Endodermal cell (in vitro differentiated cells): ENCODE data around the gene PON3. TPM values are rescaled to one million over a fixed set of nuclear protein-coding genes. Genes with fewer than 3 reads are reported as not detected.
A peak's percentile ranks its signal among the peaks of the same experiment; 100 is the strongest.

Source experiments
- DNase-seq: peaks from one replicate; pipeline ENCODE4 v3.0.0-alpha.2; 2017
- H3K27ac ChIP-seq: 2 replicates; pipeline ENCODE4 v1.5.1; 2013; ENCODE audit warnings: mild to moderate bottlenecking, low read depth, low read length, moderate library complexity
- H3K27me3 ChIP-seq: 2 replicates; pipeline ENCODE4 v1.6.1; 2013; ENCODE audit warnings: mild to moderate bottlenecking, low read length, moderate library complexity; ENCODE audit not compliant: insufficient read depth, control insufficient read depth, poor library complexity, severe bottlenecking
- H3K36me3 ChIP-seq: 2 replicates; pipeline ENCODE4 v1.7.0; 2013; ENCODE audit warnings: mild to moderate bottlenecking, low read length, moderate library complexity; ENCODE audit not compliant: control insufficient read depth, insufficient read depth
- H3K4me1 ChIP-seq: one replicate; pipeline ENCODE4 v1.7.0; 2013; ENCODE audit warnings: low read length; ENCODE audit not compliant: control insufficient read depth, insufficient read depth
- H3K4me3 ChIP-seq: 2 replicates; pipeline ENCODE4 v1.5.1; 2013; ENCODE audit warnings: mild to moderate bottlenecking, low read length, moderate library complexity
- H3K9ac ChIP-seq: 2 replicates; pipeline ENCODE4 v1.6.1; 2013; ENCODE audit warnings: mild to moderate bottlenecking, low read length, moderate library complexity; ENCODE audit not compliant: poor library complexity, severe bottlenecking; ENCODE audit errors: extremely low read depth
- H3K9me3 ChIP-seq: 2 replicates; pipeline ENCODE4 v1.6.1; 2013; ENCODE audit warnings: mild to moderate bottlenecking, low read length, moderate library complexity; ENCODE audit not compliant: control insufficient read depth
- H3K27ac Mint-ChIP-seq: 2 replicates; pipeline ENCODE4 v1.8.0; 2020; ENCODE audit warnings: mixed read lengths
- H3K27me3 Mint-ChIP-seq: 2 replicates; pipeline ENCODE4 v1.8.0; 2021; ENCODE audit warnings: mild to moderate bottlenecking, mixed read lengths; ENCODE audit not compliant: insufficient read depth
- H3K36me3 Mint-ChIP-seq: 2 replicates; pipeline ENCODE4 v1.8.0; 2020; ENCODE audit warnings: low read depth, mixed read lengths
- H3K4me1 Mint-ChIP-seq: 2 replicates; pipeline ENCODE4 v1.8.0; 2020; ENCODE audit warnings: mixed read lengths
- H3K4me3 Mint-ChIP-seq: 2 replicates; pipeline ENCODE4 v1.8.0; 2020; ENCODE audit warnings: mild to moderate bottlenecking, moderate library complexity, mixed read lengths
- H3K9me3 Mint-ChIP-seq: 2 replicates; pipeline ENCODE4 v1.8.0; 2020; ENCODE audit warnings: mild to moderate bottlenecking, mixed read lengths
- WGBS, 2 experiments: methylation state at CpG; one replicate each; pipeline versions ENCODE4 v1.1.5 to v1.1.7; 2013; ENCODE audit warnings: missing lambda C conversion rate in 2 of 2, mixed read lengths in 1 of 2; ENCODE audit not compliant: insufficient coverage in 1 of 2, insufficient read length in 1 of 2; 5-methylcytosine and 5-hydroxymethylcytosine counted together
- total RNA-seq, 2 donors: library from RNA; stranded (reverse); fragmentation: NEBNext Ultra II Directional in 1 of 2; extraction: Animal tissue kit (Norgen Biotek cat#: 25700) in 1 of 2; gene quantifications; 2 replicates in 1 of 2; 3 replicates in 1 of 2; pipeline ENCODE4 v1.2.1, GENCODE V29; 2021
- TF ChIP-seq, protein P1 (sequence below): fragments of 200-600 bp; sonication (generic); conservative IDR thresholded peaks from 2 replicates; pipeline ENCODE4 v1.5.0; 2021; ENCODE audit warnings: antibody characterized with exemption, mild to moderate bottlenecking

PON3 gene
- total RNA-seq, 2 donors from 2014 or later = 0.55 TPM; not detected in 1

DNA sequence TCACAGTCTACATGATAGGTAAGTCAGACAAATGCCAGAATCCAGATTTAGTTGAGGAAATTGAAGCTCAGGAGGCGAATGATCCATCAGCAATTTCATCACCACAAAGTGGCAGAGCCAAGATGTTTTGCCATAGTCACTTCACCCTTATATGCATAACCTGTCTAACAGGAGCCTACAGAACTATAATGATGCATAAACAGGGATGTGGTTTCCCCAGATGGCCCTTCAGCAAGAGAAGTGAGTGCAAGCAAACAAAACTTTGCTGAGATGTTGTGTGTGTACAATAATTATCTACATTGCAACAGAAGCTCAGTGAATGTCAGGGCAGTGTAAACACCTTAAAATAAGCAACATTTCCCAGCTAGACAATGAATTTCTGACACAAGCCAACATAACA, 28.6 kb downstream of the PON3 start:
- Mint-ChIP-seq H3K4me3 (no peak overlapping the region), H3K4me1 (no peaks in the 10 kb centered on the region), H3K9me3 (no peaks in the 10 kb centered on the region), H3K27ac (no peak overlapping the region), H3K36me3 (no peaks in the 10 kb centered on the region), H3K27me3 (no peaks in the 10 kb centered on the region)
- WGBS, 2 experiments = 100% methylated on average over 1 of the region's 1 CpG
- H3K36me3 ChIP-seq = no peaks in the 10 kb centered on the region
- H3K9ac ChIP-seq = no peak overlapping the region
- H3K27me3 ChIP-seq = no peaks in the 10 kb centered on the region
- H3K9me3 ChIP-seq = no peaks in the 10 kb centered on the region
- no peak for DNase-seq
- TF ChIP-seq, protein P1, sequence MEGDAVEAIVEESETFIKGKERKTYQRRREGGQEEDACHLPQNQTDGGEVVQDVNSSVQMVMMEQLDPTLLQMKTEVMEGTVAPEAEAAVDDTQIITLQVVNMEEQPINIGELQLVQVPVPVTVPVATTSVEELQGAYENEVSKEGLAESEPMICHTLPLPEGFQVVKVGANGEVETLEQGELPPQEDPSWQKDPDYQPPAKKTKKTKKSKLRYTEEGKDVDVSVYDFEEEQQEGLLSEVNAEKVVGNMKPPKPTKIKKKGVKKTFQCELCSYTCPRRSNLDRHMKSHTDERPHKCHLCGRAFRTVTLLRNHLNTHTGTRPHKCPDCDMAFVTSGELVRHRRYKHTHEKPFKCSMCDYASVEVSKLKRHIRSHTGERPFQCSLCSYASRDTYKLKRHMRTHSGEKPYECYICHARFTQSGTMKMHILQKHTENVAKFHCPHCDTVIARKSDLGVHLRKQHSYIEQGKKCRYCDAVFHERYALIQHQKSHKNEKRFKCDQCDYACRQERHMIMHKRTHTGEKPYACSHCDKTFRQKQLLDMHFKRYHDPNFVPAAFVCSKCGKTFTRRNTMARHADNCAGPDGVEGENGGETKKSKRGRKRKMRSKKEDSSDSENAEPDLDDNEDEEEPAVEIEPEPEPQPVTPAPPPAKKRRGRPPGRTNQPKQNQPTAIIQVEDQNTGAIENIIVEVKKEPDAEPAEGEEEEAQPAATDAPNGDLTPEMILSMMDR = no peak
- no peaks in the 10 kb centered on the region for H3K4me1 ChIP-seq
- H3K27ac ChIP-seq = no peak overlapping the region
- no peak overlapping the region for H3K4me3 ChIP-seq

DNA sequence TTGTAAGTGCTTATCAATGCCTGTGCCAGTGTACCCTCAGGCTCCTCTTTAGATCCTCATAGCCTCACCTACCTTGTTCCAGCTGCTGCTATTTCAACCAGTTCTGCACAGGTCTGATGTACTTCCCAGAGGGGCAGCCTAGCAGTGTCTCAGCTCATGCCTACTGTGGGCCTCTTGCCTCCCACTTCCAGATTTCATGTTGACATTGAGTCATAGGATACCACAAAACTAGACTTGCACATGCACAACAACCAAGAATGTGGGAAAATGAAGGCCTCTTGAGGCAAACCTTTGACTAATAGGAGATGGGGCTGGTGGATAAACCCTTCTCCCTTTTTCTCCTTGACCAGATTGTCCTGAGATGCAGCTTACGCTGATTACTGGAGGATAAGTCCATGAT, 31.0 kb downstream of the PON3 start:
- WGBS, 2 experiments = 96 to 100% methylated on average over 1 of the region's 1 CpG
- H3K36me3 Mint-ChIP-seq = no peaks in the 10 kb centered on the region
- TF ChIP-seq, protein P1 = no peak
- H3K27ac Mint-ChIP-seq = no peak overlapping the region
- H3K36me3 ChIP-seq = no peaks in the 10 kb centered on the region
- no peaks in the 10 kb centered on the region for H3K9me3 Mint-ChIP-seq
- no peak overlapping the region for H3K4me3 ChIP-seq
- H3K4me1 Mint-ChIP-seq = no peaks in the 10 kb centered on the region
- H3K4me1 ChIP-seq = no peaks in the 10 kb centered on the region
- no peaks in the 10 kb centered on the region for H3K27me3 Mint-ChIP-seq
- H3K4me3 Mint-ChIP-seq = no peak overlapping the region
- H3K27ac ChIP-seq = no peak overlapping the region
- H3K27me3 ChIP-seq = no peaks in the 10 kb centered on the region
- DNase-seq = no peak
- H3K9me3 ChIP-seq = no peaks in the 10 kb centered on the region
- H3K9ac ChIP-seq = no peak overlapping the region

DNA sequence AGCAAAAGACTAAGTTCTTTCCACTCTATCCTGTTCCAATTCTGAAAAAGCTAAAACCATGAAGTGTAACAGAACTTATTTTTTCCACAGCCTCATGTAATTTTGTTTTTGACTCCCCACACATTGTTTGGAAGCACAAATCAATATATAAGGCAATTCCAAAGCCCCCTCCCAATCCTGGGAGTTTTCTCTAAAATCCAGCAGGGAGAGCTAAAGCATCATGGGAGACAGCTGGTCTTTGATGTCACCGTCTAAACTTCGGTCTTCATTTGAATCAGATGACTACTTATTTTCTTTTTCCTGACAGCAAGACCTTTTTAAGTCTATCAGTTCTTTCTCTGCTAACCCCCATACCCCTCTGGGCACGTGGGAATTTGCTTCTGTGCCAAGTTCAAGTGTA, 38.6 kb downstream of the PON3 start:
- TF ChIP-seq, protein P1 = peak; percentile 42
- no peak for DNase-seq
- H3K27me3 ChIP-seq = no peaks in the 10 kb centered on the region
- Mint-ChIP-seq H3K27me3 (no peaks in the 10 kb centered on the region), H3K27ac (peak overlapping the region; percentile 11), H3K9me3 (peaks cover 7% of the 10 kb centered on the region), H3K4me1 (no peaks in the 10 kb centered on the region), H3K36me3 (no peaks in the 10 kb centered on the region), H3K4me3 (no peak overlapping the region)
- H3K9me3 ChIP-seq = no peaks in the 10 kb centered on the region
- WGBS, 2 experiments = 62 to 76% methylated on average over 3 of the region's 3 CpGs
- H3K4me1 ChIP-seq = no peaks in the 10 kb centered on the region
- no peak overlapping the region for H3K9ac ChIP-seq
- no peak overlapping the region for H3K27ac ChIP-seq
- no peaks in the 10 kb centered on the region for H3K36me3 ChIP-seq
- no peak overlapping the region for H3K4me3 ChIP-seq
